ENCODE results near the gene HNMT.
"Not testable (repeated sequence)": the region's sequence is repeated elsewhere in the genome, so short reads cannot be mapped to it uniquely, and the experiment has no call there.

Gene HNMT

DNA sequence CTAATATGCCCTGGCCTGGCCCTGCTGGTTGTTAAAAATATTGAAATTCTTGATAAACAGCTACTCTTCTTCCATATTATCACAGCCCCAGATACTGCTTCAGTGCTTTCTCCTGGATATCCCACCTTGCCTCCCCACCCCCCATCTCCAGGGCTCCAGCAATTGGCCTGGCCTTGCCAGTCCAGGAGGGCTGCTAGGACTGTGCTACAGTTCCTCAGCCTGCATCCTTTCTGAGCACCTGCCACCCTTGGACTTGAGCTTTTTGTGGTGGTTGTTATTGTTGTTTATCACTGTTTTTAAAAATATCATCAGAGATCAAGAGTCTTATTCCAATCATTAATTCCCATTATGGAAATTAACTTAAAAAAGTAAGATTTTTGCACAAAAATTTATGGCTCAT lies 13.5 kb downstream of the HNMT start:
- no peak for DNase-seq

DNA sequence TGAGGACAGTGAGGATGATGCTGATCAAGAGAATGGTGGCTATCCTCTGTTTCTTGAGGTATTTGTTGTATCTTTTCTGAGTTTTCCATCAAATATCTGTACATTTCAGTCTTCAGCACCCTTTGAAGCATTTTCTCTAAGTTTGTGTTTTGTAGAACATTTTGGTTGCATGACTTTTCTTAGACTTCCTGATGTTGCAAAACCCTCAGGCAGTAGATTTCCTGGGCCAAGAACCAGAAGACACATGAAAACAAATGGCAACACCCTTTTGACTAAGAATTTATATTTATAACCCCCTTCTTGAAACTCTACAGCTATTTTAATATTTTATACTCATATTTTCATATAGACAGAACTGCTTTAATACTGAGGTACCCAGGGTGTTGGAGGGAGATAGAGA lies 16.2 kb downstream of the HNMT start:
- DNase-seq: no peak

DNA sequence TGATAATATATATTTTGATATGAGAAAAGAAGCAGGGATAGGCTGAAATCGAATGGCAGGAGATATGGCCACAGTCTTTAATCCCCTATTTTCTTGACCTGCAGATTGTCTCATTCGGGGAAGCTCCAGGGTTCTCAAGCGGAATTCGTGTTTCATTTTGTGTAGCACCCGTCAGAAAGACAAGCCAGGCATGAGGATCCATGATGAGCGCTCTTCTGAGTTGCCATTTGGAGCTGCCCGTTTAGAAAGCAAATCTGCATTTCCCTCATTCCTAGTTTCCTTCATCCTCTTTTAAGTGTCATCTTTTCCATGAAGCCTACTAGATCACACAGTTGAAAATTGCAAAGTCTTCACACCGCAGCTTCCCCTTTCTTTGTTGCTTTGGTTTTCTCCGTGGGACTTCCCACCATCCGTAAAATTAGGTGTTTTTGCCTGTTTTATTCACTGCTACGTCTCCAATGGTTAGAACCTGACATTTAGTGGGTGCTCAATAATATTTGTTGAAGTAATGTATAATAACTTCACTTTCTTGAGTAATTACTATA lies 16.9 kb downstream of the HNMT start:
- no peak for DNase-seq

DNA sequence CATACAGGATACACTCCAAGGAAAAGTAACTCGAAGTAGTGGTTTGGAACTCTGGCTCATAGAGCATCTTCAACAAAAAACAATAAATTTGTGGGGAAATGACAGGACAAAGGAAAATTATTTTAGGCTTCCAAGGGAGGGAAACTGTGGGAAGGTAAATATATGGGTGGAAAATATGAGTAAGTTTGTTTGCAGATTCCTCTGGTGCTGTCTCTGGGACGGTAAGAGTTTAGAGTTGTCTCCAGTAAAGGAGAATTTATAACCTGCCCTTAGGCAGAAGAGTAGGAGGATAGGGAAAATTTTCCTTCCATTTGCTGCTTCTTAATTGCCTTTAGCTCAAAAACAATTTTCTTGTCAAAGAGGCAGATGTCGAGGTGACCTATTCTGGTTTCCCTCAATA lies 19.3 kb downstream of the HNMT start:
- no peak for DNase-seq

- no peak for DNase-seq
These were observed 22.0 kb downstream of the HNMT start for GRCh38 chr2:137986268-137986667.

DNA sequence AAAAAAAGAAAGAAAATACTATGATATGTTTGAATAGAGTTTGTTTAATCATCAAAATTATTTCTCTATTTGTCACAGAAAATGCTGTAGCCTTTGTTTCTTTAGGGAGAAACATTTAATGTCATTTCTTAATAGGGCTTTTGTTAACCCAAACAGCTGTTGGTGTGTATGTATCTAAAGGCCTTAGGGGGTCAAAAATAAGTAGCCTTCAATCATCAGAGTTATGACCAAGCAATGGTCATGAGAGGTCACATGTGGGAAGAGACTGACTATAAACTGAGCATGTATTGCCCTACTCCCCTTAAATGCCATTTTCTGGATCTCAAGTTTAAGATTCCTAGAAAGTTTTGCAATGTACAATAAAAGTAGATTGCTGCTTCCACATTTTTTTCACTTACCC lies 22.7 kb downstream of the HNMT start:
- no peak for DNase-seq

DNA sequence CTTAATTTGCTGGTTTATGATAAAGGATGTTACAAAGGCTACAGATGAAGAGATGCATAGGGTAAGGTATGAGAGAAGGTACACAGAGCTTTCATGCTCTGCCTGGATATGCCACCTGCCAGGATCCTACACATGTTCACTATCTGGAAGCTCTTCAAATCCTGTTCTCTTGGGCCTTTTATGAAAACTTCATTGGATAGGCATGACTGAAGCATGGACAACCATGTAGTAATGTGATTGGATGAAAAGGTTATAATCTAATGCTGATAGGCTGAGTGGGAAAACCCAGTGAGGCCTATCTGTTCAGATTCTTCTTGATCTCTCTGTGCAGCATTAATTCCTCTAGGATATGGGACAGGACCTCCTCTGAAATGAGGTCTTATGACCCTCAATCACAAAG lies 26.8 kb downstream of the HNMT start:
- DNase-seq: no peak

- no peak for DNase-seq
These were observed 27.9 kb downstream of the HNMT start for GRCh38 chr2:137992039-137992646.

- DNase-seq: not testable (repeated sequence)
These were observed 29.6 kb downstream of the HNMT start for GRCh38 chr2:137993715-137994476.

- not testable (repeated sequence) for DNase-seq
These were observed 31.1 kb downstream of the HNMT start for GRCh38 chr2:137995368-137995767.

DNA sequence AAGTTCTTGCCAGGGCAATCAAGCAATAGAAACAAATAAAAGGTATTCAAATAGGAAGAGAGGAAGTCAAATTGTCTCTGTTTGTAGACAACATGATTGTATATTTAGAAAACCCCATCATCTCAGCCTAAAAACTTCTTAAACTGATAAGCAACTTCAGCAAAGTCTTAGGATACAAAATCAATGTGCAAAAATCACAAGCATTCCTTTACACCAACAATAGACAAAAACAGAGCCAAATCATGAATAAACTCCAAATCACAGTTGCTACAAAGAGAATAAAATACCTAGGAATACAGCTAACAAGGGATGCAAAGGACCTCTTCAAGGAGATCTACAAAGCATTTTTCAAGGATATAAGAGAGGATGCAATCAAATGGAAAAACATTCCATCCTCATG lies 31.9 kb downstream of the HNMT start:
- DNase-seq: not testable (repeated sequence)

- no peak for DNase-seq
These were observed 33.5 kb downstream of the HNMT start for GRCh38 chr2:137997733-137998132.

- no peak for DNase-seq
These were observed 34.2 kb downstream of the HNMT start for GRCh38 chr2:137998503-137998902.

GRCh38 chr2:137999273-137999672 lies 35.0 kb downstream of the HNMT start:
- DNase-seq: no peak

- DNase-seq: no peak
These were observed 35.7 kb downstream of the HNMT start for GRCh38 chr2:138000009-138000408.

DNA sequence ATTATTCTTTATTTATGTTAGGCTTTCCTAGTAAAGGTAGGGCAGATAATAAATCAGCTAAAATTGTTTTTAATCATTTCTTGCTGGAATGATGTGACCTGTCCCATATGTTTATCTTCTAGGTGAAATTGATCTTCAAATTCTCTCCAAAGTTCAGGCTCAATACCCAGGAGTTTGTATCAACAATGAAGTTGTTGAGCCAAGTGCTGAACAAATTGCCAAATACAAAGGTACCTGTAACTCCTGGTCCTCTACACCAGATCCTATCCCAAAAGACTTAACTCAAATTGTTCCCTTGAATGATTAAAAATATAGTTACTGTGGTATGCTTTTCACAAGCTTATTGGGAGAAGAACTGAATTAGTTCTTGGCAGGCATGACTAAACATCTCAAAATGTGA lies 36.5 kb downstream of the HNMT start:
- DNase-seq: no peak

- DNase-seq: no peak
These were observed 39.1 kb downstream of the HNMT start for GRCh38 chr2:138003411-138003810.

GRCh38 chr2:138007431-138007830 lies 43.2 kb downstream of the HNMT start:
- DNase-seq: no peak

DNA sequence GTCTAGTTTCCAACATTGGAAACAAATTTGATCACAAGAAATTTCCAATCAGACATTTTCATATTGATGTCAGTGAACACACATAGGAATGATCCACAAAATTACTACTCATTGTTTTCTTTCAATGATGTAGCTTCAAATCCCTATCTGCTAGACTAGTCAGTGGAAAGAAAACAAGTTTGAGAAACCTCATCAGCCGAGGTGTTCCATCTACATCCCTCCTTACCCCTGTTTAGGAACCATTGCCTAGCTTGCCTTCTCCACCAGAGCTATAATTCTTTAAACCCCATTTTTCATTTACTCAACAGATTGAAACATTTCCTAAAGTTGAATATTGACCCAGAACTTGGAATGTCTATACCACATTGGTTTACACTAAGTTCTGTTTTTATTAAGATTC lies 45.3 kb downstream of the HNMT start:
- no peak for DNase-seq

DNA sequence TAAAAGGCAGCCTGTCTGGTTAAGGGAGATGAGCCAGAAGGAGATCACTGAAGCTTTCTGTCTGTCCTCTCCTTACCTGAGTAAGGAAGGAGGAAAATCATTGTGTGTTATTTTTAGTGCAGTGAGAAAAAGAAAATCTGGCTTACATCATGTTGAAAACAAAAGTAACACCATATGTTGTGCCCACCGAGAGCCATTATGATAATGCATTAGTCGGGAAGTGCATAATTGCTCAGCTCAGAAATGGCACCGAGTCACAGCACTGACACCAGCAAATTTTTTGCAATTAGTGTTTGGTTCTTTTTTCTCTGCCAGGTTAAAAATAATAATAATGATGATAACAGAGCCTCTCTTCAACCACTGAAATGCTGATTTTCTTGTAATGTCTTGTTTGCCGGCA lies 46.6 kb downstream of the HNMT start:
- DNase-seq: no peak

DNA sequence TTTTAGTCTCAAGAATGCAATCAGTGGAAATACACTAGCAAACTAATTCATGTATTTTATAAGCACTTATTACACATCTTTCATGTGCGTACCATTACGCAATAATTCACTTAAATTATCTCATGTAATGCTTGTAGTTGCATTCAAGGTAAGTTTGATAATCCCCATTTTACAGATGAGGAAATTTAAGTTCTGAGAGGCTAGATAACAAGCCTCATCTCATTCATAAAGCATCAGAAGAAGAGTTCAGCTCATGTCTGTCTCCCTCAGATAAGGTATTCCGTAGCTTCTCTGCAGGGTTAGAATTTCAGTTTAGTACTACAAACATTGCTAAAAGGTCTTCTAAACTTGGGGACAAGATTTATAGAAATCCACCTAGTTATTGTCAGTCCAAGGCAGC lies 47.8 kb downstream of the HNMT start:
- no peak for DNase-seq

DNA sequence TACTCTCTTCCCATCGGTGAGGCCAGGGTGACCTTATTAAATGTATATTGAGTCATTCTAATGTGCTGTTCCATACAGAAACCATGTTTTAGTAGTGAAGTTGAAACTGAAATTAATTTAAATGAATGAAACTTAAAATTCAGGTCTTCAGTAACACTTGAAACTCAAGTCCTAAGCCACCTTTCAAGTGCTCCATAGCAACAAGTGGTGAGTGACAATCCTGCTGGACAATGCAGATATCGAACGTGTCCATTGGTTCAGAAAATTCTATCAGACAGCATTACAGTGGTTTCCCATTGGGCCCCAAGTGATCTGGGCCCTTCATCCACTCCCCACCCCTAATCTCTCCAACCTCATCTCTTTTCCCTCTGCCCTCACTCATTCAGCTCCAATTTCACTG lies 48.7 kb downstream of the HNMT start:
- no peak for DNase-seq

GRCh38 chr2:138013639-138014038 lies 49.4 kb downstream of the HNMT start:
- DNase-seq: no peak

DNA sequence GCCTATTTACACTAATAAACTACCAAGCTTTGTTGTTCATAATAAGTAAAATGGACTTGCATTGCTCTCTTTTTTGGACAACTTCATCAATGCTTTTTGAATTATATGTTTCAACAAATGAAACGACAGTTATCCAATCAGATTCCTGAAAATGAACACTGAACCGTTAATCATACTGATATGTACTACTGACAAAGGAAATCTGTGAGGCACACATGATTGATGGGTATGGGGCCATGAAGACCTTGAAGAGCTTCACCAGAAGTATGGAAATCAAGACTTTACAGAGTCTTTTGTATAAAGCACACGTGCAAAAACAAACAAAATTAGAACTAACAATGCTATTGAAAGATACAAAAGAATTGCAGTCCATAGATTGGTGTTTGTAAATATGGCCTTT lies 51.2 kb downstream of the HNMT start:
- DNase-seq: no peak

All from KG1 (cell line).